ENCODE results near the gene C16orf74.

The C16orf74 gene

DNA sequence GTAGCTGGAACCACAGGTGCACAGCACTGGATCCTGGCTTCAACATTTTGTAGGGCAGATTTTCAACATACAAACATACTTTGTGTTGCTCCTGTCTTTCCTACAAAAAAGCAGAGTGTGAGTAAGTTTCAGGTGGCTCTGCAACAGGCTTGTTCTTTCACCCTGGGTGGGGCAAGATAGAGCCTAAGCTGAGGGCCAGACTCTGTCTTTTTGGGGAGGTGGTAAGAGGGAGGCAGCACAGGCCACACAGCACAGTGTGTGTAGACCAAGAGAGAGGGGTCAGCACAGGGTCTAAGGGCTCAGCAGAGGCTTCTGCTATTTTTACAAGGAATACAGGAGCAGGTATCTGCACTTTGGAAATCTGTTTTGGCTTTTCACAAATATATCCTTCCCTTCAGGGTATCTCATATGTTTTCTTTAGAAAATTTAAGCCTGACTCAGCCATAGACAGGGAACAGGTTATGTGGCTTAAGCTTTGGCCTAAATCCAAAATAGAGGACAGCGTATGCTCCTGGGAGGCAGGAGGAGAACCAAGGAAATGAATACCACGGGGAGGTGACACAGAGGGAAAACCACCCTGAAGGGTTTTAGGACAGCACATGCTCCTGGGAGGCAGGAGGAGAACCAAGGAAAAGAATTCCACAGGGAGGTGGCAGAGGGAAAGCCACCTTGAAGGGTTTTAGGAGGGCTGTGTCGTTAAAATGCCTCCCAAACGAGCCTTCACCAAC lies 26.9 kb upstream of the C16orf74 start:
- H3K27ac ChIP-seq, result no peak overlapping the region
- no peak overlapping the region for H3K4me3 ChIP-seq
- H4K20me1 ChIP-seq, result peaks cover 28% of the 10 kb centered on the region
- no peaks in the 10 kb centered on the region for H3K9me3 ChIP-seq
- no peak overlapping the region for H3K4me2 ChIP-seq
- H3K9ac ChIP-seq, result no peak overlapping the region; the same call in 1 of the 2 replicates
- TF ChIP-seq Cebpa-rat (IDR thresholded peaks at IDR 0.05), result no peak
- H3K27me3 ChIP-seq, result no peaks in the 10 kb centered on the region
- peaks cover 82% of the 10 kb centered on the region for H3K36me3 ChIP-seq
- H3K4me1 ChIP-seq, result no peaks in the 10 kb centered on the region

DNA sequence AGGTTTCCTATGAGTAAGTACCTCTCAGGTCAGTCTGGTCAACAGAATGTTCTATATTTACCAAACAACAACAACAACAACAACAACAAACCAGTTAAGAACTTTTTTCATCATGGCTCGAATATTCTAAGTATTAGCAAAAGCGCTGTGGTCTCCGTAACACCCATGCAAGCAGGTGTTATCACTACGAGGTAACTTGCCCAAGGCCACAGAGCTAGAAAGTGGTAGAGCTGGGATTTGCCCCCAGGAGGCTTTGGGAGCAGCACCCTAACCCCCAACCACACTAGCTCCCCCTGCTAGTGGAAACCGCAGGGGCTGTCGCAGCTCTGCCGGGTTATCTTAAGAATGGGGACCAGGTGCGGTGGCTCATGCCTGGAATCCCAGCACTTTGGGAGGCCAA lies 23.9 kb upstream of the C16orf74 start:
- H3K4me1 ChIP-seq, result no peaks in the 10 kb centered on the region
- peaks cover 65% of the 10 kb centered on the region for H3K36me3 ChIP-seq
- H3K27ac ChIP-seq, result no peak overlapping the region
- H3K4me2 ChIP-seq, result no peak overlapping the region
- no peaks in the 10 kb centered on the region for H3K9me3 ChIP-seq
- no peak overlapping the region for H3K4me3 ChIP-seq
- TF ChIP-seq Cebpa-rat (IDR thresholded peaks at IDR 0.05), result no peak
- H3K27me3 ChIP-seq, result no peaks in the 10 kb centered on the region
- no peaks in the 10 kb centered on the region for H4K20me1 ChIP-seq
- no peak overlapping the region for H3K9ac ChIP-seq

DNA sequence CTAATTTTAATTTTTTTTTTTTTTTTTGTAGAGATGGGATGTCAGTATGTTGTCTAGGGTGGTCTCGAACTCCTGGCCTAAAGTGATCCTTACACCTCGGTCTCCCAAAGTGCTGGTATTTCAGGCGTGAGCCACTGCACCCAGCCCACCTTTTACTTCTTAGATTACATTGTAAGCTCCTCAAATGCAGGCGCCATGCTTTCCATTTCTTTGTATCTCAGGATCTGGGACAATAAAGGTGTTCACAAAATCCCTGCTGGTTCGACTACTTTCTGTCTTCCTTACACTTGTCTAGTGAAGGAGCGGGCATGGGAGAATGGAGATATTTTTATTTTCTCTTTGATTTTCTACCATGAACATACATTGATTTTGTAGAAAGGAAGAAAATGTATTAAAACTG lies 23.2 kb upstream of the C16orf74 start:
- Histone ChIP-seq H3K27ac (no peak overlapping the region), H3K9me3 (no peaks in the 10 kb centered on the region), H4K20me1 (no peaks in the 10 kb centered on the region), H3K36me3 (peaks cover 58% of the 10 kb centered on the region), H3K4me3 (no peak overlapping the region), H3K4me1 (no peaks in the 10 kb centered on the region), H3K4me2 (no peak overlapping the region), H3K27me3 (no peaks in the 10 kb centered on the region), H3K9ac (no peak overlapping the region)
- no peak for TF ChIP-seq Cebpa-rat (IDR thresholded peaks at IDR 0.05)

DNA sequence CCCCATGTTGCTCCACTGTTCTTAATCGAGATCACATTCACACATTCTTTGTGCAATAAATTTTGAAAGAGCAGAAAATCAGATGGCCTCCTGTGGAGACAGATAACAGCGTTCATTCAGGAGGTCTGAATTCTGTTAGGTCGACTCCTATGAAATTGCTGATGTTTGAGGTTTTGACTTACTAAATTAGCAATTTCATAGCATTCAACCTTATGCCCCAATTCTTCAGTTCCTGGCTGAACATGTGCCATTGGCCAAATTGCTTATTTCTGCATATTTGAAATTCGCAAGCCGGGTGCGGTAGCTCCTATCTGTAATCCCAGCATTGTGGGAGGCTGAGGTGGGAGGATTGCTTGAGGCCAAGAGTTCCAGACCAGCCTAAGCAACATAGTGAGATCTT lies 22.1 kb upstream of the C16orf74 start:
- no peak overlapping the region for H3K4me3 ChIP-seq
- TF ChIP-seq Cebpa-rat (IDR thresholded peaks at IDR 0.05), result no peak
- H3K27me3 ChIP-seq, result no peaks in the 10 kb centered on the region
- H3K4me1 ChIP-seq, result no peaks in the 10 kb centered on the region
- no peak overlapping the region for H3K27ac ChIP-seq
- H3K9ac ChIP-seq, result no peak overlapping the region
- H3K9me3 ChIP-seq, result no peaks in the 10 kb centered on the region
- H4K20me1 ChIP-seq, result no peaks in the 10 kb centered on the region
- H3K4me2 ChIP-seq, result no peak overlapping the region
- H3K36me3 ChIP-seq, result peaks cover 47% of the 10 kb centered on the region

DNA sequence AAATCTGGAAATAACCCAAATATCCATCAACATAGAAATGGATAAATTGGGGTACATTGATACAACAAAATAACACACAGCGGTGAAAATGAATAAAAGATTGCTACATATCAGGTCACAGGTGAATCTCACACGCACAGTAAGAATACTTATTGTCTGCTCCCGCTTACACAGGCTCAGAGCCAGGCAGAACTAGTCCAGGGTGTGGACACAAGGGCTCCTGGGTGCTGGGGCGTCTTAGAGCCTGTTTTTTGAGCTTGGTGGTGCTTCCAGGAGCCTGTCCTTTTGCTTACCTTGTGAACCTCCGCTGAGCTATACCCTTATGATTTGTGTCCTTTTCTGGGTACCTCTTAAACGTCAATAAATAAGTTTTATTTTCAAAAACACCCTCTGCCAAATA lies 19.8 kb upstream of the C16orf74 start:
- peaks cover 27% of the 10 kb centered on the region for H3K36me3 ChIP-seq
- H3K27me3 ChIP-seq, result no peaks in the 10 kb centered on the region
- H3K9ac ChIP-seq, result no peak overlapping the region
- no peak overlapping the region for H3K4me2 ChIP-seq
- H3K9me3 ChIP-seq, result no peaks in the 10 kb centered on the region
- TF ChIP-seq Cebpa-rat (IDR thresholded peaks at IDR 0.05), result no peak
- no peak overlapping the region for H3K27ac ChIP-seq
- H3K4me3 ChIP-seq, result no peak overlapping the region
- H4K20me1 ChIP-seq, result no peaks in the 10 kb centered on the region
- no peaks in the 10 kb centered on the region for H3K4me1 ChIP-seq

DNA sequence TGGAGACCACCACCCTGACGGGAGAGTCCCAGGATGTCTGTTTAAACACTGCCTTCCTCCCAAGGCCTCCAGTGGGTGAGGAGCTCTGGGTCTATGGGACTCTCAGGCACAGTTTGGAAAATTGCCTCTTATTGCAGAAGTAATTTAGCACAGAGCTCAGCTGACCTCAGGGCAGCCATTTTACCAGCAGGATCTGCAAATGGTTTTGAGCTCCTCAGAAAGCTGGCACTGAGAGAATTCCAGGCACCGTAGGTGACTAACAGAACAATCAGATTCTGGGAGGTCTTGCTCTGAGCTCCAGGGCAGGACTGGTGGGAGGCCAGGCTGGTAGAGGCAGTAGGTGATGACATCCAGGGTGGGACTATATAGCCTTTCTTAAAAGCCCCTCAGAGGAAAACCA lies 17.3 kb upstream of the C16orf74 start:
- Histone ChIP-seq H3K4me1 (no peaks in the 10 kb centered on the region), H3K36me3 (peaks cover 12% of the 10 kb centered on the region; the same call in 1 of the 2 replicates), H3K9me3 (no peaks in the 10 kb centered on the region), H3K9ac (no peak overlapping the region), H3K27ac (no peak overlapping the region), H3K27me3 (no peaks in the 10 kb centered on the region), H4K20me1 (no peaks in the 10 kb centered on the region), H3K4me2 (no peak overlapping the region), H3K4me3 (no peak overlapping the region)
- no peak for TF ChIP-seq Cebpa-rat (IDR thresholded peaks at IDR 0.05)

DNA sequence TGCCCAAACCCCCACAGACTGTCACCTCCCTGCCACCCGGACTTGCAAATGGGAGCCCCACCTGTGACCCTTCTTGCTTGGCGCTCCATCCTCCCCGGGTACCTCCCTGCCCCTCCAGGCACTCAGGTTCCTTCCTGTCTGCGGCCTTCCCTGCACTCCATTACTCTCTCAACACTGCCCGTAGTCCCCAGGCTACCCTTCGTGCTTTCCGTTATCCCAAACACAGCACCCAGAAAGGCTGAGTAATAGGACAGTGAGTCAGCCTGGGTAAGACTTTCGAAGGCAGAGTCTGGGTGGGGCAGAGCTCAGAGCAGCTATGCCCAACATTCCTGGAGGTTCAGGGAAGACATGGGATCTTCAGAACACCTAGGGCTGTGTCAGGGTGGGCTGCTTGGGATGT lies 16.6 kb upstream of the C16orf74 start:
- peaks cover 12% of the 10 kb centered on the region; the same call in 1 of the 2 replicates for H3K36me3 ChIP-seq
- TF ChIP-seq Cebpa-rat (IDR thresholded peaks at IDR 0.05), result no peak
- no peaks in the 10 kb centered on the region for H4K20me1 ChIP-seq
- no peaks in the 10 kb centered on the region for H3K27me3 ChIP-seq
- H3K27ac ChIP-seq, result no peak overlapping the region
- H3K9ac ChIP-seq, result no peak overlapping the region
- H3K4me2 ChIP-seq, result no peak overlapping the region
- H3K9me3 ChIP-seq, result no peaks in the 10 kb centered on the region
- peaks cover 6% of the 10 kb centered on the region for H3K4me1 ChIP-seq
- no peak overlapping the region for H3K4me3 ChIP-seq

DNA sequence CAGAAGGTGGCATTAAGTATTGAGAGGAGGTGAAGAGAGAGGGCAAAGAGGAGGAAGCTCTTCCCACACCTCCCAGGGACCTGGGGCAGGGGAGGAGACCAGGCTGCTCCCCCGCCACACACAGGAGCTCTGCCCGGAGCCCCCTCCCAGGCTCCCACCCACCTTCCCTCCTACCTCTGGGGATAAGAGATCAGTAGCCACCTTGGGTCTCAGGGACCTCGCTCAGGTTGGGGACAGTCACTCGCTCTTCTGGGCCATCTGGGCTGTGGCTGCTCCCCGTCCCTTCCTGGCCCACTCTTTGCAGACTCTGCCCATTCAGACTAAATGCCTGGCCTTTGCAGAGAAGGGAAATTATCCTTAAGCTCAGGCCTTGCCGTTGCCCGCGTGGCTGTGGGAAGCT lies 14.9 kb upstream of the C16orf74 start:
- H3K4me3 ChIP-seq, result no peak overlapping the region
- H3K36me3 ChIP-seq, result 0 out of 2 replicates have a peak, but pooled peaks cover 4% of the 10 kb centered on the region
- no peak overlapping the region for H3K27ac ChIP-seq
- H3K9ac ChIP-seq, result no peak overlapping the region
- no peak for TF ChIP-seq Cebpa-rat (IDR thresholded peaks at IDR 0.05)
- no peaks in the 10 kb centered on the region for H3K9me3 ChIP-seq
- H3K27me3 ChIP-seq, result no peaks in the 10 kb centered on the region
- H4K20me1 ChIP-seq, result no peaks in the 10 kb centered on the region
- no peak overlapping the region for H3K4me2 ChIP-seq
- H3K4me1 ChIP-seq, result peaks cover 22% of the 10 kb centered on the region

DNA sequence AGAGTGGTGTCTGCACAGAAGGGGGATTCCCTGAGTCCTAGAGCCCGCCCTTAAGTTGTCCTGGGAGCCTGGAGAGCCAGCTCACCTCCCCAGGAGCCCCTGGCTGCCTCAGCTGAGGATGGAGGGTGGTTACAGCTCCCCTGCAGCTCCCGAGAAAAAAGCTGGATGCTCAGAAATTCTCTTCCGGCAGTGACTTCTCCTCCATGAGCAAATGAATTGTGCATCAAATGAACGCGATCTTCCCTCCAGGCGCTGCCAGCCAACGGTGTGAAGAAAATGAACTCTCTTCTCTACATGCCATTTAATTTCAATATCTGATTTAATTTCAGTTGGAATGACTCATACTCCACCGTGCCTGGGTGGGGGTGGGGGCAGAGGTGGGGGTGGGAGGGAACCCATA lies 14.3 kb upstream of the C16orf74 start:
- H3K9ac ChIP-seq, result no peak overlapping the region
- no peak overlapping the region for H3K4me3 ChIP-seq
- H3K27me3 ChIP-seq, result no peaks in the 10 kb centered on the region
- H3K4me2 ChIP-seq, result no peak overlapping the region
- TF ChIP-seq Cebpa-rat (IDR thresholded peaks at IDR 0.05), result no peak
- H3K36me3 ChIP-seq, result no peaks in the 10 kb centered on the region
- H3K4me1 ChIP-seq, result peaks cover 23% of the 10 kb centered on the region
- H4K20me1 ChIP-seq, result no peaks in the 10 kb centered on the region
- no peaks in the 10 kb centered on the region for H3K9me3 ChIP-seq
- no peak overlapping the region for H3K27ac ChIP-seq

DNA sequence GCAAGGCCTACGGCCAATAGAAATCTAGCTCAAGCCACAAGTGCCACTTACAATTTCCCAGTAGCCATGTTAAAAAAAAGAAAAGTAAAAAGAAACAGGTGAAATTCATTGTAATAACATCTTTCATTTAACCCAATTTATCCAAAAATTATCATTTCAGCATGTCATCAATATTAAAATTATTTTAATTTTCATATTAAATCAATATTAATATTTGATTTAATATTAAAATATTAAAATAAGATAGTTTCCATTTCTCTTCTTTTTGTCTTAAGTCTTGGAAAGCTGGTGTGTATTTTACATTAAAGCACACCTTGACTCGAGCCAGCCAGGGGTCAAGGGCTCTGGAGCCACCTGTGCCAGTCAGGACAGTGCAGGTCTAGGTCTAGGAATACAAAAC lies 12.7 kb upstream of the C16orf74 start:
- TF ChIP-seq Cebpa-rat (IDR thresholded peaks at IDR 0.05), result no peak
- Histone ChIP-seq H3K9ac (no peak overlapping the region), H3K4me3 (no peak overlapping the region)

DNA sequence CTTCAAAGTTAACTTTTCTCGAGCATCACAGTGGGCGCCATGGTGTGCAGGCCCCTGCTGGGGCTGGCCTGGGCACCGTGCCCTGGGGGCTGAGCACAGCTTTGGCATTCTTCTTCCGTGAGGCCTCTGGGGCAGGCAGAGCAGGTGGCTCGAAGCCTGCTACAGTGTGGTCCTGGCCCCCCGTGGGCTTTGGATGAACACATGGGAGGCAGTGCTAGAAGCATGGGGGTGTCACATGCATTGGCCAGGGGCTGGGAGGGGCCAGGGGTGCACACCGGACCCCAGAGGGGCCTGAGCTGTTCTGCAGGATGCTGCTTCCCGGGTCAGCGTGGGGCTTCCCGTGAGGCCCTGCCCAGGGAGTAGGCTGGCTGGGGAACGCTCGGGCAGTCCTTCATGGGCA lies 12.1 kb upstream of the C16orf74 start:
- H3K4me3 ChIP-seq, result no peak overlapping the region
- no peak for TF ChIP-seq Cebpa-rat (IDR thresholded peaks at IDR 0.05)
- no peaks in the 10 kb centered on the region for H3K9me3 ChIP-seq
- H3K4me1 ChIP-seq, result peaks cover 46% of the 10 kb centered on the region
- no peaks in the 10 kb centered on the region for H3K27me3 ChIP-seq
- H3K9ac ChIP-seq, result no peak overlapping the region
- H3K4me2 ChIP-seq, result peak overlapping the region; percentile 68
- no peaks in the 10 kb centered on the region for H4K20me1 ChIP-seq
- H3K27ac ChIP-seq, result no peak overlapping the region
- no peaks in the 10 kb centered on the region for H3K36me3 ChIP-seq

More for the DNA sequence above, 12.7 kb upstream of the C16orf74 start:
- Histone ChIP-seq H3K27me3 (no peaks in the 10 kb centered on the region), H3K4me1 (peaks cover 39% of the 10 kb centered on the region), H3K27ac (no peak overlapping the region), H4K20me1 (no peaks in the 10 kb centered on the region), H3K4me2 (no peak overlapping the region), H3K9me3 (no peaks in the 10 kb centered on the region), H3K36me3 (no peaks in the 10 kb centered on the region)

Measured in BLaER1 (cell line).